ENCODE data around the gene SLC22A3.
"Not testable (repeated sequence)": the region's sequence is repeated elsewhere in the genome, so short reads cannot be mapped to it uniquely, and the experiment has no call there.

The SLC22A3 gene

DNA sequence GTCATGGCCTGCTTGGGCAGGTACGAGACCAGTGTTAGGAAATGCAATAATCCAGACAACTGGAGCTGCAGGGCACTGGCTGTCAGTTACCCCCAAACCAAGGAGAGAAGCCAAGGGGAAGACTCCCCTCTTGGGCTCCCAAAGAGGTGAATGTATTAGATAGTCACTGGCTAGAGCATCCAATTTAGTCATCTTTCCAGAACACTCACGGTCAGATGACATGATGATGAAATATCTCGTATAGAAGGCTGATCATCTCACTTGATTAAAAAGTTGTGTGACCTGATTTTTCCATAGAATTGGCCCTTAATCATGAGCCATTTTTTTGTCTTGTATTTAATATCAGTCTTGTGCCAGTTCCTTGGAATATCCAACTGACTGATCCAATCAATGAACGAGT is 40.7 kb downstream of the SLC22A3 start:
- peak; percentile 82 for DNase-seq (ENCODE audit: low read depth)
- no peak overlapping the region for H3K4me3 ChIP-seq (ENCODE audit: control insufficient read depth, low read depth, low read length)
- TF ChIP-seq, protein P1, sequence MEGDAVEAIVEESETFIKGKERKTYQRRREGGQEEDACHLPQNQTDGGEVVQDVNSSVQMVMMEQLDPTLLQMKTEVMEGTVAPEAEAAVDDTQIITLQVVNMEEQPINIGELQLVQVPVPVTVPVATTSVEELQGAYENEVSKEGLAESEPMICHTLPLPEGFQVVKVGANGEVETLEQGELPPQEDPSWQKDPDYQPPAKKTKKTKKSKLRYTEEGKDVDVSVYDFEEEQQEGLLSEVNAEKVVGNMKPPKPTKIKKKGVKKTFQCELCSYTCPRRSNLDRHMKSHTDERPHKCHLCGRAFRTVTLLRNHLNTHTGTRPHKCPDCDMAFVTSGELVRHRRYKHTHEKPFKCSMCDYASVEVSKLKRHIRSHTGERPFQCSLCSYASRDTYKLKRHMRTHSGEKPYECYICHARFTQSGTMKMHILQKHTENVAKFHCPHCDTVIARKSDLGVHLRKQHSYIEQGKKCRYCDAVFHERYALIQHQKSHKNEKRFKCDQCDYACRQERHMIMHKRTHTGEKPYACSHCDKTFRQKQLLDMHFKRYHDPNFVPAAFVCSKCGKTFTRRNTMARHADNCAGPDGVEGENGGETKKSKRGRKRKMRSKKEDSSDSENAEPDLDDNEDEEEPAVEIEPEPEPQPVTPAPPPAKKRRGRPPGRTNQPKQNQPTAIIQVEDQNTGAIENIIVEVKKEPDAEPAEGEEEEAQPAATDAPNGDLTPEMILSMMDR (conservative IDR thresholded peaks at IDR 0.05; ENCODE audit: control insufficient read depth, insufficient read depth, low read depth, low read length): no peak

DNA sequence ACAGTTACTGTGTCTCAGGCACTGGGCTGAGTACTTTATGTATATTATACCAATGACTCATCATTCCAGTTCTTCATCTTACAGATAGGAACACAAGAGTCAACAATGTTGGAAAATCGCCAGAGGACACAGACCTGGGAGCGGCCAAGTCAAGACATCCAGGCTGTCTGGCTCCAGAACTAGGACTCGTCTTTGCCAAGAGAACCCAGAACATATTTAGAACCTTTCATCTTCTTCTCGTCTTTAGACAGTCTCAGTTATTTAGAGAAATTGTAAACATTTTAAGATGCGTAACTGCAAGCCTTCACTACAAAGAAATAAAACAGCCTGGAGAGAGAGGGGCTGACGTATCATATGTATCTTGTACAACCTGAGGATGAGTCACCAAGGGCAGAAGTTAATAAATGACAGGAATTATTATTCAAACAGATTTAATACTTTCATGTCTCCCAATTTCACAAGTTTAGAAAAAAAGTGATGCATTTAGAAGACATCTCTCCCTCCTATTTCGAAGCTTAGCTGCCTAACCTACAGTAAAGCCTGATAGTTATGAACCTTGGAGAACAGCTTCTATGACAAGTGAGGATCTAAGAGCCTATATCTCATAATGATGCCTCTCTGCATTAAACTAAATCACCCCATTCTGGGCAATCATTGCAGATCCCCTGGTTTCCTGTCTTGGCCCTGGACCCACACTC is 43.4 kb downstream of the SLC22A3 start:
- H3K4me3 ChIP-seq (ENCODE audit: control insufficient read depth, low read depth, low read length): no peak overlapping the region
- TF ChIP-seq, protein P1 (conservative IDR thresholded peaks at IDR 0.05; ENCODE audit: control insufficient read depth, insufficient read depth, low read depth, low read length): no peak
- DNase-seq (ENCODE audit: low read depth): peak; percentile 90

DNA sequence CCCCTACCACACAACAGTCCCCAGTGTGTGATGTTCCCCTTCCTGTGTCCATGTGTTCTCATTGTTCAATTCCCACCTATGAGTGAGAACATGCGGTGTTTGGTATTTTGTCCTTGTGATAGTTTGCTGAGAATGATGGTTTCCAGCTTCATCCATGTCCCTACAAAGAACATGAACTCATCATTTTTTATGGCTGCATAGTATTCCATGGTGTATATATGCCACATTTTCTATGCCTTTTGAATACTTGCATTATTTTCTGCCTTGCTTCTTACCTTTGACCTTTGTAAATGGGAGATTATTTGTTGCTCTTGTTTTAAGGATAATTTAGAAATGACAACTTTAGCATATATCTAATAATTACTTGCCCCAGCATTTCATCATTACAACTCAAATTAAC is 45.3 kb downstream of the SLC22A3 start:
- not testable (repeated sequence) for H3K4me3 ChIP-seq (ENCODE audit: control insufficient read depth, low read depth, low read length); DNase-seq (ENCODE audit: low read depth)

DNA sequence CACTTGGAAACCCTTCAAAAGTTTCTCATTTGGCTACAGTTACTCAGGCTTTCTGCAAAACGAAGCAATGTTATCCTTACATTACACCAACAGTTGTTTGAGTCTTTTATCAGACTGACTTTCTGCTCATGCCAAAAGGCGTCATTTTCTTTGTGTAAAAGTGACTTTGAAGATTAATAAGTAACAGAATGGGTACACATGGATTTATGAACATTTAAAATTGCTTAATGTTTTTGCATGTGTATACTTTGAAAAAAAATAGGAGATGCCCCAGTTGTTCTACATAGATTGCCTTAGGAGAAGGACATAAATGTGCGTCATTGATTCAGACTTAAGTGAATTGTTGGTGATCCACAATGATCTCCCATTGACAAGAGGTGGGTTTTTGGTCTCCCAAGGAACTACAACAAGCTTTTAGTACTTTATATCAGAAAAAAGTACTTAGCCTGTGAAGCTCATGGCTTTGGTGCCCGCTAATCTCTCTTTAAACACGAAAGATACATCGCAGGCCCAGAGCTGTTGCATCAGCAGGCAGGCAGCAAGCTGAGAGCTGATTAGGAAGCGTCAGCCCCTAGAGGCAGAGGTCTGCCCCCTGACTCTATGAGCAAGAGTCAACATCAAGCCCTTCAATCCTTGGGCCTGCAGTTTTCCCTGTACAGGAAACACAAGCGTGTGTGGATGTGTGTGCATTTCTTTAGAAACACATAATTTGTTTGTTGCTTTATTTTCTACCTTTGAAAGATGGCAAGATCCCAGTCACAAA is 45.9 kb downstream of the SLC22A3 start:
- no peak overlapping the region for H3K4me3 ChIP-seq (ENCODE audit: control insufficient read depth, low read depth, low read length)
- DNase-seq (ENCODE audit: low read depth): no peak
- TF ChIP-seq, protein P1 (conservative IDR thresholded peaks at IDR 0.05; ENCODE audit: control insufficient read depth, insufficient read depth, low read depth, low read length): no peak

DNA sequence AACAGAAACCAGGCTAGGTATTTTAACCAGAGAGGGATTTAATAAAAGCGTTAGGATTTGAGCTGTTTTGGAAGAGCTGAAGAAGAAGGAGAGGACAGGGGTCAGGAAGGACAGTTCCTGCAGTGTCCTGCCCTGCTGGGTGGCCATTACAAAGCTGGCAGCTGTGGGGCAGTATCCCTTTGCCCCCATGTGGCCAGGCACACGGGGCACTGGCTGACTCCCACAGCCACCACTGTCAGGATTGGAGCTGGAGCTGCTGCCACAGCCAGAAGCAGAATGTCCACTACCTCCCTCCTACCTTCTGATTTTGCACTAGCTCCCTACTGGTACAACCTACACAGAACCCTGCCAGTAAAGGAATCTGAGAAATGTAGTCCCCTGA is 46.5 kb downstream of the SLC22A3 start:
- no peak for DNase-seq (ENCODE audit: low read depth)
- TF ChIP-seq, protein P1 (conservative IDR thresholded peaks at IDR 0.05; ENCODE audit: control insufficient read depth, insufficient read depth, low read depth, low read length): no peak

DNA sequence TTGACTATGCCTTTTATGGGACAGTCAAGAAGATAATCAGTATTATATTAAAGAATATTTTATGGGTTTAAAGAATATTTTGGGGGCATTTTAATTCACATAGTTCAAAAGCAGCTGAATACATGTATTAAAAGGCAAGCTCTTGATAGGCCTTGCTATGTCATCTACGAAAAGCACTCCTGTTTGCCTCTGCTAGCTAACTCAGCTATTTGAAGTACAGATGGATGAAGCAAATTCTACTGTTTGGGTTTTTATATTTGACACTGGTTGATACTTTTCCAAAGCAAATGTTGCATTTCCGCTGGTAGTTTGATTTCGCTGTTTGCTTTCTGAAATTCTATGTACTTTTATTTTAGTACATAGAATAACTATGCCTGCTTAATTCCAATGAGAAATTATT is 47.0 kb downstream of the SLC22A3 start:
- DNase-seq (ENCODE audit: low read depth): no peak
- no peak overlapping the region for H3K4me3 ChIP-seq (ENCODE audit: control insufficient read depth, low read depth, low read length)
- TF ChIP-seq, protein P1 (conservative IDR thresholded peaks at IDR 0.05; ENCODE audit: control insufficient read depth, insufficient read depth, low read depth, low read length): no peak

More for the DNA sequence above, 46.5 kb downstream of the SLC22A3 start:
- no peak overlapping the region for H3K4me3 ChIP-seq (ENCODE audit: control insufficient read depth, low read depth, low read length)

DNA sequence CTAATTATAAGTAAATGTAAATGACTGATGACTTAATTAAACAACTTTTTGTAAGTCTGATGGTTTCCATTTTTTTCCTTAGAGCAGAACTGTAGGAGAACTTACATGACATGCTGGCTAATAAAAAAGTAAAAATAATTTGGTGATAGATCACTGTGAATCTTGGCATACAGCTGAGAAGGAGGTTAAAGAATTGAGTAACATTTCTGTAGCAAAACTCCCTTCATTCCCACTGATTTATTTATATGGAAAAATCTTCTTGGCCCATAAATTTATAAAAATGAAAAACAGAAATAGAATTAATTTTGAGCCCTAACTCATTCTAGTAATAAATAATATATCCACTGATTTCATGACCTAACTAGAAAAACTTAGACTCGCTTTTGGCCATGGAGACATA is 48.1 kb downstream of the SLC22A3 start:
- TF ChIP-seq, protein P1 (conservative IDR thresholded peaks at IDR 0.05; ENCODE audit: control insufficient read depth, insufficient read depth, low read depth, low read length): no peak
- H3K4me3 ChIP-seq (ENCODE audit: control insufficient read depth, low read depth, low read length): no peak overlapping the region
- no peak for DNase-seq (ENCODE audit: low read depth)
